NT2/D1 (cell line): ENCODE measurements around the gene ZNF831.

Experiments
- SUZ12 ChIP-seq: IDR thresholded peaks from 2 replicates; pipeline ENCODE4 v1.6.1; 2011; ENCODE audit not compliant: insufficient read length, insufficient read depth; ENCODE audit errors: extremely low read depth
- ZNF274 ChIP-seq: IDR thresholded peaks from 2 replicates; pipeline ENCODE4 v1.6.1; 2011; ENCODE audit warnings: mild to moderate bottlenecking, low read depth, low read length

- TF ChIP-seq SUZ12 (no peak), ZNF274 (no peak)
These were observed 90.2 kb downstream of the ZNF831 start for GRCh38 chr20:59253779-59254319.
